ENCODE measurements around the gene SFT2D2.
"Not testable (repeated sequence)": the region's sequence is repeated elsewhere in the genome, so short reads cannot be mapped to it uniquely, and the experiment has no call there.

SFT2D2 gene

DNA sequence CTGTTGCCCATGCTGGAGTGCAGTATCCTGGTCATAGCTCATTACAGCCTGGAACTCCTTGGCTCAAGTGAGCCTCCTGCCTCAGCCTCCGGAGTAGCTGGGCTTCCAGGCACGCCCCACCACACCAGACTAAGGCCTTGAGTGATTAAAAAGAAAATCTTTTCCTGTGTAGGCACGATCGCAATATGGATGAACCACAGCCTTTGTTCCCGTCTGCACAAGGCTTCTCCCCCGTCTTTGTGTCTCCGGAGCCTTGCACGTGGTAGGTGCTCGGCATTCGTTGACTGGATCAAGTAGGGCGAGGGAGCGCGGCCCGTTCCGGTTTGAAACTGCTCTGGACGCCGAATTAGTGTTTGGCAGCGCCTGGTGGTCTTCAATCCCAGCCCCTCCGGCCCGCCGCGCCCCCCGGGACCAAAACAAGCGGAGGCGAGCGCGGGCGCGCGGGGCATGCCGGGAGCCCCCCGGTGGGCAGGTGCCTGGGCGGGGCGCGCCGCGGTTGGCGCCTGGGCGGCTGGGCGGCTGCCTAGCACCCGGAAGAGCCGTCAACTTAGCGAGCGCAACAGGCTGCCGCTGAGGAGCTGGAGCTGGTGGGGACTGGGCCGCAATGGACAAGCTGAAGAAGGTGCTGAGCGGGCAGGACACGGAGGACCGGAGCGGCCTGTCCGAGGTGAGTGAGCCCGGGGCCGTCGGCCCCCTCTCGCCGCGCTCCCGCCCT, at the start of gene SFT2D2:
TSS of gene SFT2D2 (plus strand) at position 529 of the 715 bp plus-strand sequence. CDS start at position 605, 76 bp downstream.
- DNase-seq: peak; percentile 77

DNA sequence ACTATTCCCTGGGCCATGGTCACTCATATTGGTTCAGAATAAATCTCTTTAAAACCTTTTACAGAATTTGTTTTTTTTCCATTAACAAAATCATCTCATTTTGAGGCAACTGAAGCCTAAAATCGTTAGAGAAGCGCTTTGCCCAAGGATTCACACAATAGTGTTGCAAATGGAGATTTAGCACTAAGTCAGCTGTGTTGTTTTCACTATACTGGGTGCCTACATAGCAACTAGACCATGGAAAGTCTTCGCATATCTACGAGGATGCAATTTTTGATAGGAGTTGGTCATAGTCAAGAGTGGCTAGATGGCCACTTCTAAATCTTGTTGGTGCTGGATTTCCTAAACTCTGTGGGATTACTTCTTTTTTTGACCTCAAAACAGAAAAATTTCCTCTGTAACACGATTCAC, 47.6 kb upstream of the SFT2D2 start:
- no peak for DNase-seq

DNA sequence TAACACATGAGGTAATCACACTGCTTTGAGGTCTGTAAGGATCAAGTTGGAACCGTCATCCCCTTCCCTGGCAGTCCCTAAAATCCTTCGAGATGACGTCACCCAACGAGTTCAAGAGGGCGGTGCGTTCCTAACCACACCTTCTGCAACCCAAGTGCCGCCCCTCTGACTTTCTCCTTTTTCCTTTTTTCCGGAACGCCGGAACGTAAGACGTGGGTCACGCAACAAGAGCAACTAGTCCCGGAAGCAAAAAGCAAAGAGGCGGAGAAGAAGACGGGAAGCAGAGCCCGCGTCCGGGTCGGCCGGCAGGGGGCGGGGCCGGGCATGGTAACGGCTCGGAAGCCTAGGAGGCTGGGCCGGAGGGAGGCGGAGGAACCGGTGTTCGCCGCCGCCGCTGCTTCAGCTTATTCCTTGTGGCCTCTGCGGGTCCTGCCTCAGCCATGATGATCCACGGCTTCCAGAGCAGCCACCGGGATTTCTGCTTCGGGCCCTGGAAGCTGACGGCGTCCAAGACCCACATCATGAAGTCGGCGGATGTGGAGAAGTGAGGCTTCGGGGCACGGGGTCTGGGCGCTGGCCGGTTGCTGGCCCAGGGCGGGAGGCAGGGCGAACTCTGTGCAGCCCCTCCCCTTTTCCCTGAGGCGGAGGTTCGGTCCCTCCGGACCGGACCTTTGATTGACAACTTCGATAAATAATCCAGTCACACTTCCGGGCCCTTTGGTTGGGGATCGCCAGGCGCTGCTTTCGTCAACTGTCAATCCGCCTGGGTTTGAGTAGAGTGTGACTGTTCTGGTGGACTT, 47.0 kb upstream of the SFT2D2 start, which contains the start of gene TIPRL:
TSS of gene TIPRL (plus strand) at position 325 of the 800 bp plus-strand sequence. CDS start at position 441, 116 bp downstream.
- DNase-seq: peak; percentile 98

DNA sequence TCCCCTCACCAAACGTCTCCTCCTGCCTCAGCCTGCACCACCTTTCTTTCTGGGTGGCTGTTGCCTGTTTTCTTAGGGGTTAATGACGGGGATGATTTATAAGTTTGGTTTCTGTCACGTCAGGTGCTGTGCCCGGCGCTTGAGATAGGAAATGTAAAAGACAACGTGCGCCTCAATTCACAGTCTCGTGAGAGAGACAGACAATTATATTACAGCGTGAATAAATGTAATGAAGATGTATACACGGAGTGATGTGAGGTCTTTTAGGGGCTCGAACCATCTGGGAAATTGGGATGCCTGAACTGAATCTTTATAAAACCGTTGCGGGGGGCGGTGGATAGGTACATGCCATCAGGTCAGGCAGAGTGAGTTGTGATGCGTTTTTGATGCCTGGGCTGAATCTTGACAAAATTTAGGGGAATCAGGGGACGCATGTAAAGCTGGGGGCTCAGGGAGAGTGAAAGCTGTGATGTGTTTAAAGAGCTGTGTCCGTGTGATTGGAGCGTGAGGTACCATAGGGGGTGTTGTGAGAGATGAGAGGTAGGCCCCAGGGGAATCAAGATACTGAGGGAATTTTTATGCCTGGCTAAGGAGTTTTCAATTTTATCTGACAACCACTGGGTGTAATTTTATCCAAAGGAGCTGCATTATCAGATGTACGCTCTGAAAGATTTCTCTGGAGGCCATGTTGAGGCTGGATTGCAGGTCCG, 46.2 kb upstream of the SFT2D2 start:
- DNase-seq: peak; percentile 6

DNA sequence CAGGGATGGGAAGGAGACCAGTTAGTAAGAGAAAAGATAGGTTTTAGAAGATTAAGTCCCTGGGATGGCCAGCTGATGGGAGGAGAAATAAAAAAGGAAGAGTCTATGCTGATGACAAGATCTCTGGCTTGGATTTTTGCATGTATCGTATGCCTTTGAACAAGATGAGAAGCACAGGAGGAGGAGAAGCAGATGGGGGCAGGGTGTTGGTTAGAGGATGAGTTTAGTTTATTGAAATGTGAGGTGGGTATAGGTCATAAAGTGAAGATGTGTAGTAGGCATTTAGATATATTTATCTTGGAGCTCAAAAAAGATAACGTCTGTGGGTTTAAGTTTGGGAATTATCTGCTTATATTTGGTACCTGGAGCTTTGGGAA, 45.7 kb upstream of the SFT2D2 start:
- DNase-seq: peak; percentile 8

DNA sequence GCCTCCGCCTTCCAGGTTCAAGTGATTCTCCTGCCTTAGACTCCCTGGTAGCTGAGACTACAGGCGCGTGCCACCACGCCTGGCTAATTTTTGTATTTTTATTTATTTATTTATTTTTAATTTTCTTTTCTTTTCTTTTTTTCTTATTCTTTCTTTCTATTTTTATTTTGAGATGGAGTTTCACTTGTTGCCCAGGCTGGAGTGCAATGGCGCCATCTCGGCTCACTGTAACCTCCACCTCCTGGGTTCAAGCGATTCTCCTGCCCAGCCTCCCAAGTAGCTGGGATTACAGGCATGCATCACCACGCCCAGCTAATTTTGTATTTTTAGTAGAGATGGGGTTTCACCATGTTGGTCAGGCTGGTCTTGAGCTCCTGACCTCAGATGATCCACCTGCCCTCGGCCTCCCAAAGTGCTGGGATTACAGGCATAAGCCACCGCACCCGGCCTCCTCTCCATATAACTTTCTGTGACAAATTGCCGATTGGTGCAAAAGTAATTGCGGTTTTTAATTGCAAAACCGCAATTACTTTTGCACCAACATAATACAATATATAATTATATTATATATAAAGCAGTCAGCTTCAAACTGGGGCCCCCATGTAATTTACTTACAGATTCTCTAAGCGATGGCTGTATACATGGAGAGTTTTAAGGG, 44.6 kb upstream of the SFT2D2 start:
- DNase-seq: not testable (repeated sequence)

GRCh38 chr1:168187177-168187576, 38.6 kb upstream of the SFT2D2 start:
- DNase-seq: no peak

DNA sequence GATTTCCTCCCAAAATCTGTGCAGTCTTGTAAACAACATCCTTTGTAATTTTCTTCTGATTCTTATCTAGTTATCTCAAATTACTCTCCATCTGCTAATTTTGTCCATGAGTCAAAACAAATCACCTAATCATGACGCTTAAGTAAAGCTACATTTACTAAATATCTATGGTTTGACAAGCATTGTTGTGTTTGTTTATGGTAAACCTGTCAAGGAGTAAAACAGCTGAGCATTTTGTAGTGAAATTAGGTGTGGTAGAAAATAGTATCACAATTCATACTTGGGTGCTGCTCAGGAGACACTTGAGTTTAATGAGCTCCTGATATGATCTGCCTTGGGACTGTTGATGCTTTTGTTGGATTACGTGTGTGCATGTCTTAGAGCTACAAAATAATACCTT, 35.4 kb upstream of the SFT2D2 start:
- DNase-seq: no peak

- DNase-seq: no peak
These were observed 30.3 kb upstream of the SFT2D2 start for GRCh38 chr1:168195199-168196135.

DNA sequence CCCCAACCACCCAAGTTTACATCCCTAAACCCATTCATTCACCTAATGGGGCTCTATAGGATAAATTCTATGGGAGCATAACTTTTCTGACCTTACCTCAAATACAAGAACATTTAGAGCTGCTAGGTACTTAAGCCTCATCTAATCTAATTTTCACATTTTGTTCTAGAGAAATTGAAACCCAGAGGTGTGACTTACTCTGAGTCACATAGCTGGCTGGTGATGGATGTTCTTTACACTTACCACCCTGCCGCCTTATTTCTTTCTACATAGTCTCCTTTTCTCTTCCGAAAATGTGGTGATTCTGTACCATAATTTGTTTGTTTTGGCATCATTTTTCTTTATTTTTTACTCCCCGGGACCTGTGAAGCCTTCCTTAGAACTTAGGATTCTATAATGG, 26.7 kb upstream of the SFT2D2 start:
- no peak for DNase-seq

GRCh38 chr1:168202941-168203654, 22.7 kb upstream of the SFT2D2 start:
- DNase-seq: no peak

DNA sequence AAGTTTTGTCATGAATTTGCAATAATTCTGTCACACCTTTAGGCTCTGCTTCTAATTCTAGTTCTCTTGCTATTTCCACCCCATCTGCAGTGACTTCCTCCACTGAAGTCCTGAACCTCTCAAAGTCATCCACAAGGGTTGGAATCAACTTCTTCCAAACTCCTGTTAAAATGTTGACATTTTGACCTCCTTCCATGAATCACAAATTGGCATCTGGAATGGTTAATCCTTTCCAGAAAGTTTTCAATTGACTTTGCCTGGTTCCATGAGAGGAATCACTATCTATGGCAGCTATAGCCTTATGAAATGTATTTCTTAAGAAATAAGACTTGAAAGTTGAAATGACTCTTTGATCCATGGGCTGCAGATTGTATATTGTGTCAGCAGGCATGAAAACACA, 19.7 kb upstream of the SFT2D2 start:
- no peak for DNase-seq

DNA sequence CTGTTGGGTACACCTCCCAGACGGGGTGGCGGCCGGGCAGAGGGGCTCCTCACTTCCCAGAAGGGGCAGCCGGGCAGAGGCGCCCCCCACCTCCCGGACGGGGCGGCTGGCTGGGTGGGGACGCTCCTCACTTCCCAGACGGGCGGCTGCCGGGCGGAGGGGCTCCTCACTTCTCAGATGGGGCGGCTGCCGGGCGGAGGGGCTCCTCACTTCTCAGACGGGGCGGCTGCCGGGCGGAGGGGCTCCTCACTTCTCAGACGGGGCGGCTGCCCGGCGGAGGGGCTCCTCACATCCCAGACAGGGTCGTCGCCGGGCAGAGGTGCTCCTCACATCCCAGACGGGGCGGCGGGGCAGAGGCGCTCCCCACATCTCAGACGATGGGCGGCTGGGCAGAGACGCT, 18.1 kb upstream of the SFT2D2 start:
- DNase-seq: not testable (repeated sequence)

DNA sequence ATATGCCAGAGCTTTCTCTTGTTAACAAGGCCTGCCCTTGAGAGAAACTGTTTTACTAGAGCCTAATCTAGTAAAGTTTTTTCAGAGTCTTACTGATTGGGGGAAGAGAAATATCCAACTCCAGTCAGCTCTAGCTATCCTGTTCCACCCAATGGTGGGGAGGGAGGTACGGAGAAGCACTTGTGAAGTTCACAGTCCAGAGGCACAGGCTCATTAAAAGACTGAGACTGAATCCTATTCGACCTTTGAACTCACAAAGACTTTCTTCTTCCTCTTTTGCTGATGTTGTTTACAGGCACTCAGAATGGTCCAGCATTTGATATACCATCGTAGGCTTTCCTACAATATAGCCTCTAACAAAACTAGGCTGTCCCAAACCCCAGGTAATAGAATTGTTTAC, 15.5 kb upstream of the SFT2D2 start:
- DNase-seq: no peak

- DNase-seq: no peak
These were observed 12.5 kb upstream of the SFT2D2 start for GRCh38 chr1:168213349-168213748.

DNA sequence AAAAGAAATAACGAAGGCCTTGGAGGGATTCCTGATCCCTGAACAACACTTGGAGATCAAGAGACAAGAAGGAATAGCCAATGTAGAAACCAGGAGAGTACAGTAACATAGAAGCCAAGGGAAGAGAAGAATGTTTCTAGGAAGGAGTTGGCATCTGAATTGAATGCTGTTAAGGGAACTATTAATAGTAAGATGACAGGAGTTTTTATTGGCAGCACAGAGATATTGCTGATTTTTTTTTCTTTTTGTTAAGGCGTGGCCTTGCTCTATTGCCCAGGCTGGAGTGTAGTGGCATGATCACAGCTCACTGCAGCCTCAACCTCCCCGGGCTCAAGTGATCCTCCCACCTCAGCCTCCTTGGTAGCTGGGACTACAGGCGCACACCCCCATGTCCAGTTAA, 9.6 kb upstream of the SFT2D2 start:
- DNase-seq: no peak

DNA sequence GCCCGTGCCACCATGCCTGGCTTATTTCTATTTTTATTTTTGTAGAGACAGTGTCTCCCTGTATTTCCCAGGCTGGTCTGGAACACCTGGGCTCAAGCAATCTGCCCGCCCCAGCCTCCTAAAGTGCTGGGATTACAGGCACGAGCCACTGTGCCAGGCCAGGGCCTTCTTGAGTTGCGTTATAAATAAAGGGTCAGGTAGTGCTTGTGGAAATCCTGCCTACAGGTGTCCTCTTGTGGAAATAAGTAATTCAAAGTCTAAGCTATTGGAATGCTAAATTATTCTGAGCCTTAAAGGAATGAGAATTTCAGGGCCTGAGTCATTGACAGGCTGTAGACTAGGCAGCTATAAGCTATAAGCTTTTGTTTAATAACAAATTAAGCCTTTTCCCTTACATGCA, 8.1 kb upstream of the SFT2D2 start:
- DNase-seq: no peak

DNA sequence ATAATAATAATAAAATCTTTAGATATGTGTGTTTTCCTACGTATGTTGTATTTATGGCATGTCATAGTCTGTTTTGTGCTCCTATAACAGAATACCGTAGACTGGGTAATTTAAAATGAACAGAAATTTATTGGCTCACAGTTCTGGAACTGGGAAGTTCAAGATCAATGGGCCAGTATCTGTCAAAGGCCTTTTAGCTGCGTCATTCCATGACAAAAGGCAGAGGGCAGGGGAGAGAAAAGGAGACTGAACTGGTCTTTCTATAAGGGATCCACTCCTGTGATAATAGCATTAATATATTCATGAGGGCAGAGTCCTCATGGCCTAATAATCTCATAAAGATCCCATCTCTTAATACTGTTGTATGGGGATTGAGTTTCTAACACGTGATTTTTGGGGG, 7.1 kb upstream of the SFT2D2 start:
- DNase-seq: no peak

DNA sequence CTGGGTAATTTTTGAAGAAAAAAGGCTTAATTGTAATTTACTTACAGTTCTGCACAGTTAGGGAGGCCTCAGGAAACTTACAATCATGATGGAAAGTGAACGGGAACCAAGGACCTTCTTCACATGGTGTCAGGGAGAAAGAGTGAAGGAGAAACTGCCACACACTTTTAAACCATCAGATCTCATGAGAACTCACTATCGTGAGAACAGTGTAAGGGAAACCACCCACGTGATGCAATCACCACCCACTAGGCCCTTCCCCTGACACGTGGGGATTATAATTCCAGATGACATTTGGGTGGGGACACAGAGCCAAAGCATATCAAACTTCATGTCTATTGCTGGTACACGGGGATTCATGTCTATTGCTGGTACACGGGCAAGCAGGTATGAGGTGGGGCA, 5.3 kb upstream of the SFT2D2 start:
- DNase-seq: no peak

GRCh38 chr1:168221275-168221674, 4.5 kb upstream of the SFT2D2 start:
- DNase-seq: no peak

DNA sequence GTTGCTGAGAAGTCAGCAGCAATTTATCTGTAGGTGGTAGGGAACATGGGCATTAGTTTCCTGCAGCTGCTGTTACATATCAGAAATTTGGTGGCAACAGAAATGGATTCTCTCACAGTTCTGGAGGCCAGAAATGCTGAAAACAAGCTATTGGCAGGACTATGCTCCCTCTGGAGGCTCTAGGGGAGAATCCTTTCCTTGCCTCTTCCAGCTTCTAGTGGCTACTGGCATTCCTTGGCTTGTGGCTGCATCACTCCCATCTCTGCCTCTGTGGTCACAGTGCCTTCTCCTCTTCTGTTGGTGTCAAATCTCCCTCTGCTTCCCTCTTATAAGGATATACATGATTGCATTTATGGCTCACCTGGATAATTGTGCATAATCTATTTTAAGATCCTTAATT, 2.5 kb upstream of the SFT2D2 start:
- no peak for DNase-seq
